Activated CD4-positive, alpha-beta T cell treated with anti-CD3 and anti-CD28 coated beads for 48 hours (primary cell): ENCODE measurements around the gene PPP1R7.

Experiments used
- DNase-seq: peaks from one replicate; pipeline ENCODE4 v3.0.0-alpha.2; 2020

PPP1R7 gene

GRCh38 chr2:241217320-241218031 lies 67.2 kb downstream of the PPP1R7 start:
- peak; percentile 39 for DNase-seq

DNA sequence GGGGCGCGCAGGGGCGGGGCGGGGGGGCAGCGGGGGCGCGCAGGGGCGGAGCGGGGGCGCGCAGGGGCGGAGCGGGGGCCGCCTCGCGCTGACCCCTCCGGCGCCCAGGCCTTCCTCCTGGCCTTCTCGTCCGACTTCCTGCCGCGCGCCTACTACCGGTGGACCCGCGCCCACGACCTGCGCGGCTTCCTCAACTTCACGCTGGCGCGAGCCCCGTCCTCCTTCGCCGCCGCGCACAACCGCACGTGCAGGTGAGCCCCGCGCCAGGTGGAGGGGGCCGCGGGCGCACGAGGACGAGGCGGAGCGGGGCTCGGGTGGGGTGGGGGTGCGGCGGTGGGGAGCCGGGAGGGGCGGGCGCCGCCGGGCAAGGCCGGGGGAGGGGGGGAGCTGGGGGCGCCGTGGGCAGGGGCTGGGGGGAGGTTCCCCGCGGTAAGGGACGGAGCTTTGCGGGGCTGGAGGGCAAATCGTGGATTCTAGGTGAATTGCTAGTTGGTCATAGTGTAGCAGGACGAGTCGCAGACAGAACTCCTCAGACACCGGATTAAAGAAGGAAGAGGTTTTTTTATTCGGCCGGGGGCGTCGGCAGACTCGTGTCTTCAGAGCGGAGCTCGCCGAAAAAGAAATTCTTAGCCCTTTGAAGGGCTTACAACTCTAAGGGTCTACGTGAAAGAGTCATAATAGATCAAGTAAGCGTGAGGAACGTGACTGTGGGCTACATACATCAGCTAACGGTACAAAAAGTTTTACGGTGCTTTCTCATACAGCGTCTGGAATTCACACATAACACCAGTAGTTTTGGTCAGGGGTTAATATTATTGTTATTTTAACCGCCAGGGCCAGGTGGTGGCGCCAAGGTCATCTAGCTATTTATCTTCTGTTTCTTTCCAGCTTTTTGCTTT lies 68.1 kb downstream of the PPP1R7 start:
- peak; percentile 54 for DNase-seq

- DNase-seq, result no peak
Observed at GRCh38 chr2:241219030-241219382, 68.7 kb downstream of the PPP1R7 start.

DNA sequence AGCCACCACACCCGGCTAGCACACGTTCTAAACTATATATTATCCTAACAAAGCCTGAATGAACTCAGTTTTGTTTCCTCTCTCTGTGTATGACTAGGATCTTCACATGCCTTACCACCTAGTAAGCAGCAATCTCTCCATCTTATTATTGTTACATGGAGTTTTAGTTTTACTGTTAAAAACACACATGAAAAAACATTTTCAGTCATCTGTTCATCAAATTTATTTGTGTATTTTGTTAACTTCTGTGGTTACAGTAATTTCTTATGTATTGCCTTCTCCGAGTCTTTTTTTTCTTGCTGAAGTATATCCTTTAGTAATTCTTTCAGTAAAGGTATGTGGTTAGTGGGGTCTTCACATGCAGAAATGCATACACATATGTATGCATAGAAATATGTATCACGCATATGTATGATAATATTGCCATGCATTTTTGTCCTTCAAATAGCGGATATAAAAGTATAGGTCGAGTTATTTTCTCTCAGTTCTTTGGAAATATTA lies 69.6 kb downstream of the PPP1R7 start:
- no peak for DNase-seq

DNA sequence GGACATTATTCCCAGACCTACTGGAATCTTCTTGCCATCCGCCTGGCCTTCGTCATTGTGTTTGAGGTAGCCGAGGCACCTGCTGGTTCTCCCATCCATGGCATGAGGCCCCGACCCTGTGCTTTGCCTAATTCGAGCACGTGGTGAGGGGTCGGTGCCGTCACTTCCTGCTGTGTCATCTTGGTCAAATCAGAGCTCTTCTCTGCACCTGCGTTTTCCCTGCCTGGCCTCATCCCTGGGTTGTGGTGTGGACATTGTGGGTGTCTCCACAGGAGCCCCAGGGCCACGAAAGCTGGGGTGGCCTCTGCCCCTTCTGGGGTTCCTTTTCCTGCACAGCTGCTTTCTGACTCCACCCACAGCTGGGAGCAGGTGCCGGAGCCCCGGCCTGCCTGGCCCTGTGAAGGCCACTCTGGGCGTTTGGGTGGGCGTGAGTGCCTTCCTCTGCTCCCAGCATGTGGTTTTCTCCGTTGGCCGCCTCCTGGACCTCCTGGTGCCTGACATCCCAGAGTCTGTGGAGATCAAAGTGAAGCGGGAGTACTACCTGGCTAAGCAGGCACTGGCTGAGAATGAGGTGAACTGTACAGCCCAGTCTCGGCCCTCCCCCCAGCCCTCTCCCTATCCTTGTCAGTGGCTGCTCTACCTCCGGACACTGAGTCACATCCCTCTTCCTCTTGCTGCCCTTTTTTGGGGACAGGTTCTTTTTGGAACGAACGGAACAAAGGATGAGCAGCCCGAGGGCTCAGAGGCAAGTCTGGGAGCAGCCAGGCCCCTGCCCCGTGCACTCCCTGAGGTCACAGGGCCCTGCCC lies 73.1 kb downstream of the PPP1R7 start:
- DNase-seq, result peak; percentile 36

DNA sequence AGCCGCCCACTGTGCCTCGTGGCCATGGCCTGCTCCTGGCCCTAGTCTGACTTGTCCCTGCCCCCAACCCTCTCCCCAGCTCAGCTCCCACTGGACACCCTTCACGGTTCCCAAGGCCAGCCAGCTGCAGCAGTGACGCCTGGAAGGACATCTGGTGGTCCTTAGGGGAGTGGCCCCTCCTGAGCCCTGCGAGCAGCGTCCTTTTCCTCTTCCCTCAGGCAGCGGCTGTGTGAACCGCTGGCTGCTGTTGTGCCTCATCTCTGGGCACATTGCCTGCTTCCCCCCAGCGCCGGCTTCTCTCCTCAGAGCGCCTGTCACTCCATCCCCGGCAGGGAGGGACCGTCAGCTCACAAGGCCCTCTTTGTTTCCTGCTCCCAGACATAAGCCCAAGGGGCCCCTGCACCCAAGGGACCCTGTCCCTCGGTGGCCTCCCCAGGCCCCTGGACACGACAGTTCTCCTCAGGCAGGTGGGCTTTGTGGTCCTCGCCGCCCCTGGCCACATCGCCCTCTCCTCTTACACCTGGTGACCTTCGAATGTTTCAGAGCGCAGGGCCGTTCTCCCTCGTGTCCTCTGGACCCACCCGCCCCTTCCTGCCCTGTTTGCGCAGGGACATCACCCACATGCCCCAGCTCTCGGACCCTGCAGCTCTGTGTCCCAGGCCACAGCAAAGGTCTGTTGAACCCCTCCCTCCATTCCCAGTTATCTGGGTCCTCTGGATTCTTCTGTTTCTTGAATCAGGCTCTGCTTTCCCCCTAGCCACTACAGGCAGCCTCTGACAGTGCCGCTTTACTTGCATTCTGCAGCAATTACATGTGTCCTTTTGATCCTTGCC lies 74.0 kb downstream of the PPP1R7 start:
- DNase-seq, result no peak

DNA sequence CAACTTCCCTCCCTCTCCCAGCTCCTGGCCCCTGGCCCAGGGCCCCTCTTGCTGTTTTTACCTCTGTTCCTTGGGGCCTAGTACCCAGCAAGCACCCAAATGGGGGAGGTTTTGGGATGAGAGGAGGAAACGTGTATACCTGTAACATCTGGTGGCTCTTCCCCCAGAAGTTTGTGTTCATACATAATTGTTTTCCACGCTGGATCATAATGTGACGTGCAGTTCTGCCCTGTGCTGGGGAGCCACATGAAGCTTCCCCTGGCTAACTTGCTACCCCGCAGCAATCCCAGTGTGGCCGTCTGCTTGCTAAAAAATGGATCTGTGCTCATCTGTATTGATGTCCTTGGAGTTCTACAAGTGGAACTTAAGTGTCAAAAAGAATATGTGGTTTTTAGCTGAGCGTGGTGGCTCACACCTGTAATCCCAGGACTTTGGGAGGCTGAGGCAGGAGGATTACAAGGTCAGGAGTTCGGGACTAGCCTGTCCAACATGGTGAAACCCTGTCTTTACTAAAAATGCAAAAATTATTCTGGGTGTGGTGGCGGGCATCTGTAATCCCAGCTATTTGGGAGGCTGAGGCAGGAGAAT lies 74.7 kb downstream of the PPP1R7 start:
- no peak for DNase-seq

DNA sequence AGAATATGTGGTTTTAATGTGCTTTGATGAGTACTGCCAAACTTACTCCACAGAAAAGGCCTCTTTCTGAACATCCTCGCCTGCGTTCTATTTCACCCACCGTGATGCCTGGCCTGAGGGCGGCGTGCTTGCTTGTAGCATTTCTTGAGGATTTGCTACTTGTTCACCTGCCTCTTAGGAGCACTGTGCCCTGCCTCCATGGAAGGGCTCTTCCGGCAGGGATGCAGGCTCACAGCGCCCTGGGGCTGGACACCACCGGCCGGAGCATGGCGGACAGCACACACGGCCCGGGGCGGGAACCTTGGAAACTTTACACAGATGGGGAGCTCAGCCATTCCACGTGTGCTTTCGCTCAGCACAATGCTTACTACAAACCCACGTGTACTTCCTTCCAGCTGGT lies 75.3 kb downstream of the PPP1R7 start:
- no peak for DNase-seq

GRCh38 chr2:241225983-241226382 lies 75.7 kb downstream of the PPP1R7 start:
- no peak for DNase-seq

- no peak for DNase-seq
Observed at GRCh38 chr2:241226723-241227572, 76.7 kb downstream of the PPP1R7 start.

DNA sequence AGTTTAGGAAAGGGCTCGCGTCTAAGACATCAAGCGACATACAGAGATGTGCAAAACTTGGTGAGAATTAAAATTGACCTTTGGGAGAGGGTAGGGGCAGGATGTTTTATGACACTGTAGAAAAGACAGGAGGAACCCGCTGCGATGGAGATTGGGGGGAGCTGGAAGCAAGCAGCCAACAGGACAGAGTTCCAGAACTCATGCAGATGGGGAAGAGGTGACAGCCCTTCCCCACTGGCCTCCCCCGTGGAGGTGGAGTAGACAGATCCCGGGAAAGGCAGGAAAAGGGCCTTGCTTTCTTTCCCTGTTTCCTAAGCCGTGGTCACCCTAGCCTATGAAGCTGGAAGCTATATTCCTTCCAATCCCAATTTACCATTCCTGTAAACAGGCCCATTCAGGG lies 77.3 kb downstream of the PPP1R7 start:
- no peak for DNase-seq

GRCh38 chr2:241228081-241228859 lies 78.0 kb downstream of the PPP1R7 start:
- DNase-seq, result no peak

DNA sequence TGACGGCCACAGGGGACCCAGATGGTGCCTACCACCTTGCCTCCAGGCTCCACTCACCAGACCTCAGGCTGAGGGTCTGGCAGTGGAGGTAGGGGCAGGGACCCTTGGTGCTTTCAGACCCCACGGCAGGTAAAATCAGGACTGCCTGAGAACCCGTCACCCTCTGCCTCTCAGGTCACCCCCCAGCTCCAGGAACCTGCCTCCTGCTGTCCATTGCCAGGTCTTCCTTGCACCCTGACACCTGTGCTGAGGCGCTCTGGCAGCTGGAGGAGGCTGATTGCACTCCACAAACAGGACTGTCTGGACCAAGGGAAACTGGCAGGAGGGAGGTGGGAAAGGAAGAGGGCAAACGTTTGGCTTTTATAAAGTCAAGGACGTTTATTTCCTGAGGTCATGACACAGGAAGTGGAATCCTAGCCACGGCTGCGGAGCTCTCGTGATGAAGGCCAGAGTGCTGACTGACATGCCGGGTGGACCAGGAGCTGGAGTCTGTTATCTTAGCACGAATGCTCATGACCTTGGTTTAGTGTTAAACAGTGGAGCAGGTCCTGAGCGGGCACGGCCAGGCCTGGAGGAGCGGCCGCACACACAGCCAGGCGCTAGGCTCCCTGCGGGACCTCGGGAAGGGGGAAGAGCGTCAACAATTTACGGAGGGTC lies 78.7 kb downstream of the PPP1R7 start:
- no peak for DNase-seq

DNA sequence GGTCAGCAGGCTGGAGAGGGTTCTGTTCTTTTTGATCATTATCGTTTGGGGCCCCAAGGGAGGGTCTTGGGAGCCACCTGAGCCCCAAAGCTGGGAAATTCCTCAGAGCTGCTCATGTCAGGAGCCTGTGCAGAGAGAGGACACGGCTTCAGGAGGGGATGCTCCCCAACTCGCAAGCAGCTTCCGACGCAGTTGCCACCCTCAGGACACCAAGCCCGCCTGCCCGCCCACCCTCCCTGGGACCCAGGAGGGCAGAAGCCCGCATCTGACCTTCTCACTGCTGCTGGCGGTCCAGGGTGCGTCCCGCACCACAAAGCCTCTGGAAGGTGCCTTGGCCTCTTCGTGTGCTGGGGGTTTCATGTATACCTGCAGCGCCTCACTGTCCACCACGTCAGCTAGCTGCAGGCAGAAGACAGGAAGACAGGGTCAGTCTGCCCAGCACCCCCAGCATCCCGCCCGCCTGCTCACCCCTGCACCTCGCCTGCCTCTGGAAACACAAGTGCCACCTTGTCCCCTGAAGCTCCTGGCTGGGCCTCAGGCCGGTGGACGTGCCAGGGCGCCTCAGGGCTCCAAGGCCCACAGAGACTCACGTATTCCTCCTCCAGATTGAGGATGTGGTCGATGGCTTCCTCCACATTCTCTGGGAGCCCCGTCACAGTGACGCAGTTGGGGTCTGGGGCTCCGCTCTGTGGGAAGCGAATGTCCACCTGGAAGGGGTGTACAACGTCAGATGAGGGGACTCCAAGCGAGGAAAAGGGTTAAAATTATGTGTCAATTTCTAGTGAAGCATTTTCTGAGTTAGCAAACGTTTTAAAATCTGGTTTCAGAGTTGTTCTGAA lies 79.5 kb downstream of the PPP1R7 start:
- DNase-seq, result no peak

GRCh38 chr2:241230435-241230834 lies 80.2 kb downstream of the PPP1R7 start:
- DNase-seq, result no peak

DNA sequence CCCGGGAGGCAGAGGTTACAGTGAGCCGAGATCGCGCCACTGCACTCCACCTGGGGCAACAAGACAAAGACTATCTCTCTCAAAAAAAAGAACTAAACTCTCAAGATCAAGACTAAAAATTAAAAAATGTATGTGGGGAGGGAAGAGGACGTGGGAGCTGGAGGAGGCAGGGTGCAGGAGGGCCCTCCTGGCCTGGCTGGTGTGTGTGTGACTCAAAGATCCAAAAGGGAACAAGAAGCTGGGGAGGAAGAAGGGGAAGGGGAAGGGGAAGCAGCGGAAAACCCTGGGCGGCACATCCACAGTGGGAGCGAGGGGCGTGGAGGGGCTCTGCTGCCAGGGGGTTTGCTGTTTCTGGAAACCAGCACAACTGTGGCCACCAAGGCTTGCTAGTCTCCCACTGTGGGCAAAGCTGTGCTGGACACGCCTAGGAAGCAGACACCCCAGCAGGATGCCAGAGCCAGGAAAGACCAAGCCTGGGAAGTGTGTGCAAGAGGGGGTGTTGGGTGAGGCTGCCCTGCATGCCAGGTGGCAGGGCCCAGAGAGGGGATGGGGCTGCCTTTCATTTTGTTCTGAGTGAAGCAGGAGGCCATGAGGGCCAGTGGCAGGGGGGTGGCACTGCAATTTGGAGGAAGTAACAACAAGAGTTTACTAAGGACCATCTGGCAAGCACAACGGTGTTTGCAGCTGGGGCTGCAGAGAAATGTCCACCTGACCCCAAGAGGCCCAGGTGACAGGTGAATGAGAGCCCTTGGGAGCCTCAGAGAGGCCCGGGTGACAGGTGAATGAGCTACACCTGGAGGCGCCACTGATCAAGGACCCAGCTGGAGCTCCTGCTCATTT lies 82.7 kb downstream of the PPP1R7 start:
- no peak for DNase-seq
